ENCODE results near the gene YBEY. TPM values are rescaled to one million over a fixed set of nuclear protein-coding genes. Genes with fewer than 3 reads are reported as not detected.
A peak's percentile ranks its signal among the peaks of the same experiment; 100 is the strongest.

The YBEY gene
- polyA plus RNA-seq, 4 donors, result 21.7 to 27.1 (median 23.3) TPM

- no peak for DNase-seq (ENCODE audit: low read depth in 4 of 4, low spot score in 2 of 4)
These were observed 22.0 kb upstream of the YBEY start for GRCh38 chr21:46264046-46264689.

GRCh38 chr21:46264690-46265144, 21.4 kb upstream of the YBEY start:
- no peak for DNase-seq (ENCODE audit: low read depth in 4 of 4, low spot score in 2 of 4)

- no peak for DNase-seq (ENCODE audit: low read depth in 4 of 4, low spot score in 2 of 4)
These were observed 20.2 kb upstream of the YBEY start for GRCh38 chr21:46265736-46266525.

GRCh38 chr21:46266946-46267345, 19.2 kb upstream of the YBEY start:
- DNase-seq (ENCODE audit: low read depth in 4 of 4, low spot score in 2 of 4), result no peak

GRCh38 chr21:46268371-46268770, 17.8 kb upstream of the YBEY start:
- no peak for DNase-seq (ENCODE audit: low read depth in 4 of 4, low spot score in 2 of 4)

- DNase-seq (ENCODE audit: low read depth in 4 of 4, low spot score in 2 of 4), result no peak
These were observed 16.7 kb upstream of the YBEY start for GRCh38 chr21:46269466-46269865.

GRCh38 chr21:46273341-46273740, 12.8 kb upstream of the YBEY start:
- DNase-seq (ENCODE audit: low read depth in 4 of 4, low spot score in 2 of 4), result no peak

- DNase-seq (ENCODE audit: low read depth in 4 of 4, low spot score in 2 of 4), result no peak
These were observed 11.2 kb upstream of the YBEY start for GRCh38 chr21:46274797-46275390.

GRCh38 chr21:46284077-46284644, 2.0 kb upstream of the YBEY start:
- DNase-seq (ENCODE audit: low read depth in 4 of 4, low spot score in 2 of 4), result no peak

- no peak for DNase-seq (ENCODE audit: low read depth in 4 of 4, low spot score in 2 of 4)
These were observed 1.4 kb upstream of the YBEY start for GRCh38 chr21:46284733-46285132.

- DNase-seq (ENCODE audit: low read depth in 4 of 4, low spot score in 2 of 4), result no peak
These were observed 908 bp upstream of the YBEY start, which contains the start of gene MCM3AP for GRCh38 chr21:46285206-46285661. Gene MCM3AP (minus strand): TSS chr21:46285611. CDS start chr21:46285286, 325 bp downstream.

- no peak for DNase-seq (ENCODE audit: low read depth in 4 of 4, low spot score in 2 of 4)
These were observed 483 bp downstream of the YBEY start for GRCh38 chr21:46286648-46287002.

GRCh38 chr21:46287541-46287940, 1.4 kb downstream of the YBEY start:
- no peak for DNase-seq (ENCODE audit: low read depth in 4 of 4, low spot score in 2 of 4)

GRCh38 chr21:46289655-46290179, 3.6 kb downstream of the YBEY start:
- DNase-seq (ENCODE audit: low read depth in 4 of 4, low spot score in 2 of 4), result no peak

GRCh38 chr21:46291561-46291960, 5.4 kb downstream of the YBEY start:
- no peak for DNase-seq (ENCODE audit: low read depth in 4 of 4, low spot score in 2 of 4)

GRCh38 chr21:46294647-46295176, 8.6 kb downstream of the YBEY start:
- DNase-seq (ENCODE audit: low read depth in 4 of 4, low spot score in 2 of 4), result no peak

GRCh38 chr21:46295177-46295770, 9.1 kb downstream of the YBEY start:
- no peak for DNase-seq (ENCODE audit: low read depth in 4 of 4, low spot score in 2 of 4)

- peak in 3 of 4 donors; percentile 45 to 62 (median 51) for DNase-seq (ENCODE audit: low read depth in 4 of 4, low spot score in 2 of 4)
These were observed 10.0 kb downstream of the YBEY start for GRCh38 chr21:46295996-46296752.

All from left renal cortex interstitium (tissue), 4 donors.